Spinal cord (tissue), 10 donors: ENCODE results near the gene DCTN2. TPM values are rescaled to one million over a fixed set of nuclear protein-coding genes. Genes with fewer than 3 reads are reported as not detected.
"Not testable (repeated sequence)": the region's sequence is repeated elsewhere in the genome, so short reads cannot be mapped to it uniquely, and the experiment has no call there.

Source experiments
- DNase-seq, 6 donors: peaks; one replicate each; pipeline versions ENCODE4 v3.0.0 to v3.0.0-alpha.2; 2013 to 2015; ENCODE audit warnings: low spot score in 6 of 6, low read depth in 4 of 6
- H3K27ac ChIP-seq: one replicate; pipeline ENCODE4 v1.5.1; 2013; ENCODE audit warnings: low read depth, low read length, control low read depth
- H3K27me3 ChIP-seq: one replicate; pipeline ENCODE4 v1.6.1; 2013; ENCODE audit warnings: low read length; ENCODE audit not compliant: control insufficient read depth, insufficient read depth
- H3K36me3 ChIP-seq: one replicate; pipeline ENCODE4 v1.6.1; 2013; ENCODE audit warnings: low read length; ENCODE audit not compliant: control insufficient read depth, insufficient read depth
- H3K4me1 ChIP-seq: one replicate; pipeline ENCODE4 v1.6.1; 2013; ENCODE audit warnings: low read length; ENCODE audit not compliant: control insufficient read depth, insufficient read depth
- H3K4me3 ChIP-seq: one replicate; pipeline ENCODE4 v1.5.1; 2013; ENCODE audit warnings: low read depth, low read length, control low read depth
- H3K9me3 ChIP-seq: one replicate; pipeline ENCODE4 v1.6.1; 2013; ENCODE audit warnings: low read length; ENCODE audit not compliant: control insufficient read depth, insufficient read depth
- WGBS: methylation state at CpG from one replicate; pipeline ENCODE4 v1.1.5; 2013; ENCODE audit warnings: missing lambda C conversion rate; ENCODE audit not compliant: insufficient coverage; 5-methylcytosine and 5-hydroxymethylcytosine counted together
- polyA plus RNA-seq, 2 donors: library from polyadenylated mRNA; unstranded; fragments of 120-200 nt; gene quantifications; one replicate each; pipeline ENCODE4 v1.2.1, GENCODE V29; 2013; ENCODE audit not compliant: insufficient read length in 2 of 2
- total RNA-seq, 2 donors: library from RNA; depleted of rRNA in 1 of 2; stranded (reverse); fragments of 120-200 nt in 1 of 2; fragments of >200 nt in 1 of 2; gene quantifications; one replicate each; pipeline versions ENCODE4 v1.2.3 to v1.2.4, GENCODE V29; 2013 to 2014
- donor health status: healthy.

The DCTN2 gene
- total and polyA plus RNA-seq, 4 donors = 125 to 246 (median 197) TPM

GRCh38 chr12:57518176-57518919, 28.6 kb downstream of the DCTN2 start:
- Histone ChIP-seq H3K27me3 (no peaks in the 10 kb centered on the region), H3K9me3 (no peaks in the 10 kb centered on the region), H3K4me1 (peaks cover 36% of the 10 kb centered on the region), H3K4me3 (no peak overlapping the region), H3K36me3 (peaks cover 43% of the 10 kb centered on the region), H3K27ac (no peak overlapping the region)
- 91% methylated on average over 7 of the region's 8 CpGs for WGBS
- no peak for DNase-seq

- Histone ChIP-seq H3K4me1 (peaks cover 34% of the 10 kb centered on the region), H3K36me3 (peaks cover 48% of the 10 kb centered on the region)
- not testable (repeated sequence) for H3K27me3 ChIP-seq, DNase-seq, H3K4me3 ChIP-seq, H3K27ac ChIP-seq, H3K9me3 ChIP-seq
- 90% methylated on average over 2 of the region's 10 CpGs for WGBS
Observed at GRCh38 chr12:57517718-57518117, 29.3 kb downstream of the DCTN2 start.

DNA sequence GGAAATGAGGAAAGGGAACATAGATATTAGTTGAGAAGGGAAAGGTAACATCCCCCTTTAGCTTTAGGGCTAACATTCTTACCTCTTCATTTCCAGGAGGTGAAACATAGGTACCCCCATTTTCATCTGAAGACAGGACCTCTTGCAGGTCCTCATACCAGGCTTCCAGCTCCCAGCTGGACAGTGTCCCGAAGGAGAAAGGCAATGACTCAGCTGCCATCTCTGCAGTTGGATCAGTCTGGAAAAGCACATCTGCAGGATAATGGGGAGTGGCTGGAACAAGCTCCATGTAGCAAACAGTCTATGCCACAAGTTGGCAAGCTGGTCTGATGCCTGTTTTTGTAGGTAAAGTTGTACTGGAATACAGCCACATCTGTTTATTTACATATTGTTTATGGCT, 29.8 kb downstream of the DCTN2 start:
- no peaks in the 10 kb centered on the region for H3K9me3 ChIP-seq
- peaks cover 53% of the 10 kb centered on the region for H3K36me3 ChIP-seq
- no peaks in the 10 kb centered on the region for H3K27me3 ChIP-seq
- no peak for DNase-seq
- peaks cover 31% of the 10 kb centered on the region for H3K4me1 ChIP-seq
- 100% methylated on average over 1 of the region's 1 CpG for WGBS
- H3K4me3 ChIP-seq = no peak overlapping the region
- no peak overlapping the region for H3K27ac ChIP-seq

- Histone ChIP-seq H3K4me1 (peaks cover 26% of the 10 kb centered on the region), H3K27me3 (no peaks in the 10 kb centered on the region), H3K9me3 (no peaks in the 10 kb centered on the region), H3K27ac (no peak overlapping the region), H3K4me3 (no peak overlapping the region), H3K36me3 (peaks cover 58% of the 10 kb centered on the region)
- WGBS = 94% methylated on average over 9 of the region's 11 CpGs
- no peak for DNase-seq
Observed at GRCh38 chr12:57516617-57517153, 30.3 kb downstream of the DCTN2 start.

DNA sequence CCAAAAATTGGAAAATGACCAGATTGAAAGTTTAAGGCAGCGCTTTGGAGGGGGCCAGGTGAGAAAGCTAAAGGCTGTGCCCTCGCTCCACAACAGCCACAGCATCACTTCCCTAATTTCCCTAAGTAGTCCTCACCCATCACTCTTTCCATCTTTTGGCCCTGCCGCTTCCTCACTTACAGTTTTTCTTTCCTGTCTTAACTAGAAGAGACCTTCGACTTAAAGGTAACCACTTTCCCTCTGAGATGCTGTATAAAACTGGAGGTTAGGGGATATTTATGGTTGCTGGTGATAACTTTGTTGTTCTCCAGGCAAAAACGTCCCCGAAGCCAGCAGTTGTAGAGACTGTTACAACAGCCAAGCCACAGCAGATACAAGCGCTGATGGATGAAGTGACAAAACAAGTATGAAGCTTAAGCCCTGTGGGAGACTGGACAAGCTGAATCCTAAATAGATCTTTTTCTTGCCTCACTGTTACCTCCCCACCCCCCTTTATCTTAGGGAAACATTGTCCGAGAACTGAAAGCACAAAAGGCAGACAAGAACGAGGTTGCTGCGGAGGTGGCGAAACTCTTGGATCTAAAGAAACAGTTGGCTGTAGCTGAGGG, 31.0 kb downstream of the DCTN2 start:
- H3K4me1 ChIP-seq = peaks cover 20% of the 10 kb centered on the region
- H3K27me3 ChIP-seq = no peaks in the 10 kb centered on the region
- no peak overlapping the region for H3K4me3 ChIP-seq
- H3K36me3 ChIP-seq = peaks cover 64% of the 10 kb centered on the region
- WGBS = 94% methylated on average over 5 of the region's 11 CpGs
- no peak for DNase-seq
- no peaks in the 10 kb centered on the region for H3K9me3 ChIP-seq
- H3K27ac ChIP-seq = no peak overlapping the region

GRCh38 chr12:57515408-57515933, 31.5 kb downstream of the DCTN2 start:
- no peak for DNase-seq
- WGBS = 100% methylated on average over 1 of the region's 3 CpGs
- Histone ChIP-seq H3K4me3 (no peak overlapping the region), H3K27ac (no peak overlapping the region), H3K9me3 (no peaks in the 10 kb centered on the region), H3K27me3 (no peaks in the 10 kb centered on the region), H3K36me3 (peaks cover 70% of the 10 kb centered on the region), H3K4me1 (peaks cover 17% of the 10 kb centered on the region)

DNA sequence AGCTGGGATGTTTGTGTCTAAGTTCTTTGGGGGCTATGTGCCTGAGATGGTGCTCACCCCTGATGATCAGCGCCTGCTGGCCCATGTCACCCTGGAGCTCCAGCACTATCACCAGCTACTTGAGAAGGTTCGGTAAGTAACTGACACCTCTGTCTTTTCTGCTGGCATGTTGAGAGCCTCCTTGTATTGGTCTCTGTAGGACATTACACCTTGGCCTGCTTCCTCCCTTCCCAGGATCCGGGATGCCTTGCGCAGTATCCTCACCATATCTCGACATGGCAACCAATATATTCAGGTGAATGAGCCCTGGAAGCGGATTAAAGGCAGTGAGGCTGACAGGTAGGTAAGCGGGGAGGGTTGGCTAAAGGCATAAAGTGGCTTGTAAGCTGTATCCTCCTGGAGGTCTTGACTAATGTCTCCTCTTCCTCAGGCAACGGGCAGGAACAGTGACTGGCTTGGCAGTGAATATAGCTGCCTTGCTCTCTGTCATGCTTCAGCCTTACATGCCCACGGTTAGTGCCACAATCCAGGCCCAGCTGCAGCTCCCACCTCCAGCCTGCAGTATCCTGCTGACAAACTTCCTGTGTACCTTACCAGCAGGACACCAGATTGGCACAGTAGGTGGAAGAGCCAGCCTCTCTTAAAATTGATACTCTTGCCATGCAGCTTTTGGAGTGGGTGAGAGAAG, 32.1 kb downstream of the DCTN2 start:
- WGBS = 97% methylated on average over 6 of the region's 9 CpGs
- Histone ChIP-seq H3K4me3 (no peak overlapping the region), H3K9me3 (no peaks in the 10 kb centered on the region), H3K27me3 (no peaks in the 10 kb centered on the region), H3K36me3 (peaks cover 76% of the 10 kb centered on the region), H3K27ac (no peak overlapping the region), H3K4me1 (peaks cover 14% of the 10 kb centered on the region)
- DNase-seq = no peak

- H3K27me3 ChIP-seq, H3K4me1 ChIP-seq, DNase-seq, H3K4me3 ChIP-seq, H3K9me3 ChIP-seq, H3K27ac ChIP-seq: not testable (repeated sequence)
- WGBS = 95% methylated on average over 9 of the region's 9 CpGs
- peaks cover 80% of the 10 kb centered on the region for H3K36me3 ChIP-seq
Observed at GRCh38 chr12:57514246-57514645, 32.7 kb downstream of the DCTN2 start.

DNA sequence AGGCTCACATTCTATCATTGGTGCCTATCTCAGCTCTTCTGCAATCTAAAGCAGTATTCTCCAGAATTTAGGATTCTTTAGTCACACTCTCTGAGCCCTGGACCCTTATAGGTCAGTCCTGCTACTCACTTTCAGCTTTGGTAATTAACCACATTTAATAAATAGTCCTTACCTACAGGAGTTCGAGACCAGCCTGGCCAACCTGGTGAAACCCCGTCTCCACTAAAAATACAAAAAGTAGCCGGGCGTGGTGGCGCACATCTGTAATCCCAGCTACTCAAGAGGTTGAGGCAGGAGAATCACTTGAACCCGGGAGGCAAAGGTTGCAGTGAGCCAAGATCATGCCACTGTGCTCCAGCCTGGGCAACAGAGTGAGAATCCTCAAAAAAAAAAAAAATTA, 33.3 kb downstream of the DCTN2 start:
- DNase-seq, H3K4me1 ChIP-seq, H3K9me3 ChIP-seq, H3K4me3 ChIP-seq, H3K27me3 ChIP-seq, H3K27ac ChIP-seq: not testable (repeated sequence)
- WGBS = 100% methylated on average over 5 of the region's 6 CpGs
- peaks cover 85% of the 10 kb centered on the region for H3K36me3 ChIP-seq
